ENCODE data around the gene TEX36. TPM values are rescaled to one million over a fixed set of nuclear protein-coding genes. Genes with fewer than 3 reads are reported as not detected.

The TEX36 gene
- total and polyA plus RNA-seq, 2 donors from 2014 or later = not detected

DNA sequence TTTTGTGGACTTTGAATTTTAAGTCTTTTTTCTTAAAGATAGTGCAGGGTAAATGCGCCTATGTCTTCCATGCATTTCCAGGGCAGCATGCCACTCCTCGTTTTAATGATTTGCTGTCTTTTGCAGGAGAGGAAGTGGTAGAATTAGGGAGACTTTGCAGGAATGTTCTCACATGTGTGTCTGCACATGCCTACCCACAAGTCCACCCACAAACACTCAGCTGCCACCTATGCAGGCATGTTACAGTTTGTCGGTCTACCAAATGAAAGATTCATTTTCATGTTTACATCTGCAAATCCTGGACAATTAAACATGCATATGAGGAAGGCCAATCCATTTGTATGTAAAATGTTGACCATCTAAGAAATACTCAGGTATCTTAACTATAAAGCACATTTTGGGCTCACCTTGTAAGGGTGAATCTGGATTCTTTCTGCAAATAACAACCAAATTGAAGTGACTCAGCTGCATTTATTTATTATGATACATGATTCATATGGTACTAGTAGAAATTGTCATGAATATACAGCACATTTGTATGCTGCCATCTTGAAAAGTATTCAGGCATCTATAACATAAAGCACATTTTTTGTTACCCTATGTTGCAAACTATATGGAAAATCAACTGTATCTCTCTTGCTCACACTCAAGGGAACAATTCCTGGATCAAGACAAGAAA, 4.7 kb upstream of the TEX36 start:
- TF ChIP-seq, protein P1, sequence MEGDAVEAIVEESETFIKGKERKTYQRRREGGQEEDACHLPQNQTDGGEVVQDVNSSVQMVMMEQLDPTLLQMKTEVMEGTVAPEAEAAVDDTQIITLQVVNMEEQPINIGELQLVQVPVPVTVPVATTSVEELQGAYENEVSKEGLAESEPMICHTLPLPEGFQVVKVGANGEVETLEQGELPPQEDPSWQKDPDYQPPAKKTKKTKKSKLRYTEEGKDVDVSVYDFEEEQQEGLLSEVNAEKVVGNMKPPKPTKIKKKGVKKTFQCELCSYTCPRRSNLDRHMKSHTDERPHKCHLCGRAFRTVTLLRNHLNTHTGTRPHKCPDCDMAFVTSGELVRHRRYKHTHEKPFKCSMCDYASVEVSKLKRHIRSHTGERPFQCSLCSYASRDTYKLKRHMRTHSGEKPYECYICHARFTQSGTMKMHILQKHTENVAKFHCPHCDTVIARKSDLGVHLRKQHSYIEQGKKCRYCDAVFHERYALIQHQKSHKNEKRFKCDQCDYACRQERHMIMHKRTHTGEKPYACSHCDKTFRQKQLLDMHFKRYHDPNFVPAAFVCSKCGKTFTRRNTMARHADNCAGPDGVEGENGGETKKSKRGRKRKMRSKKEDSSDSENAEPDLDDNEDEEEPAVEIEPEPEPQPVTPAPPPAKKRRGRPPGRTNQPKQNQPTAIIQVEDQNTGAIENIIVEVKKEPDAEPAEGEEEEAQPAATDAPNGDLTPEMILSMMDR (IDR thresholded peaks at IDR 0.05; ENCODE audit: borderline replicate concordance, extremely low read depth, insufficient read depth) = no peak
- Histone ChIP-seq H3K9me3 (ENCODE audit: control insufficient read depth in 2 of 3, insufficient read depth in 1 of 3, low read length in 3 of 3) (no peaks in the 10 kb centered on the region), H3K27me3 (ENCODE audit: control insufficient read depth, insufficient read depth, low read length) (no peaks in the 10 kb centered on the region), H3K27ac (ENCODE audit: low read depth in 2 of 2, low read length in 2 of 2) (no peak overlapping the region), H3K4me3 (ENCODE audit: low read length in 3 of 3) (no peak overlapping the region), H3K4me1 (ENCODE audit: control insufficient read depth in 2 of 3, insufficient read depth in 2 of 3, low read depth in 1 of 3, low read length in 3 of 3) (peaks cover 2 to 10% (median 6%) of the 10 kb centered on the region in 3 donors), H3K36me3 (ENCODE audit: control insufficient read depth in 2 of 3, insufficient read depth in 3 of 3, low read length in 3 of 3) (no peaks in the 10 kb centered on the region), H3K9ac (ENCODE audit: low read length in 3 of 3) (no peak overlapping the region)
- no peak for FAIRE-seq
- intact Hi-C loops (cut with DNase I) = no loop called here
- no peak for DNase-seq

DNA sequence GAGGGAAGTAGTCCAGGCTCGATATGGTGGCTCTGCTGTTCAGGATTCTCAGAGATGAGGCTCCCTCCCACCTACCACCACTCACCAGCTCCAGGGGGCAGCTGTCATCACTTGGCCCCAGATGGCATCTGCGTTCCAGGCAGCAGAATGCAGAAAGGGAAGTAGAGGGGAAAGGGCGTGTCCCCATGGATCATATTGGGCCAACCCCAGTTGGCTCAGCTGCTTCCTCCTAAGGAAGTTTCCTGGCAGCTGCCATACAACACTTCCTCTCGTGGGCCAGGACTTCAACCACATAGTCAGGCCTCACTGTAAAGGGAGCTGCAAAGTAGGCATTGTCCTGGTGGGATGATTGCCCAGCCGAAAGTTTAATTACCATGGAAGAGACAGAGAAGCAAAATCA, 1.6 kb upstream of the TEX36 start:
- intact Hi-C loops (cut with DNase I) = no loop called here
- H3K27me3 ChIP-seq (ENCODE audit: control insufficient read depth, insufficient read depth, low read length) = no peaks in the 10 kb centered on the region
- no peak overlapping the region for H3K9ac ChIP-seq (ENCODE audit: low read length in 3 of 3)
- H3K36me3 ChIP-seq (ENCODE audit: control insufficient read depth in 2 of 3, insufficient read depth in 3 of 3, low read length in 3 of 3) = no peaks in the 10 kb centered on the region
- H3K4me3 ChIP-seq (ENCODE audit: low read length in 3 of 3) = no peak overlapping the region
- DNase-seq (no peak), FAIRE-seq (no peak)
- no peaks in the 10 kb centered on the region for H3K4me1 ChIP-seq (ENCODE audit: control insufficient read depth in 2 of 3, insufficient read depth in 2 of 3, low read depth in 1 of 3, low read length in 3 of 3)
- no peak overlapping the region for H3K27ac ChIP-seq (ENCODE audit: low read depth in 2 of 2, low read length in 2 of 2)
- no peaks in the 10 kb centered on the region for H3K9me3 ChIP-seq (ENCODE audit: control insufficient read depth in 2 of 3, insufficient read depth in 1 of 3, low read length in 3 of 3)
- TF ChIP-seq, protein P1 (IDR thresholded peaks at IDR 0.05; ENCODE audit: borderline replicate concordance, extremely low read depth, insufficient read depth) = no peak

DNA sequence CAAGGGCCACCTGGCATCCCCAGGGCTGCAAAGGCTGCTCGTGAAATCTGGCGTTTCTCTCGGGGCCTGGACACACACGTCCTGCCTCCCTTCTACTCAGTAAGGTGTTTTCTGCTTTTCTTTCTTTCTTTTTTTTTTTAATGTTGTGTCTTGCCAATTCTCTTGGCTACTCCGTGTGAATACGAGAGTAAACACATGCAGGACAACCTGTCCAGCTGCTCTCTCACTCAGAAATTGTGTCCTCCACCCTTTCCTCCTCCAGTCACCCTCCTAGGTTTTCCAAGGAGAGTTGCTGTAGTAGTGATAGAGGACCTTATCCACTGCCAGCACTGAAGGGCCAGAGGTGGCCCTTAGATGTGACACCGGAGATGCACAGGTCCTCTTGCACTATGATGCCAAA, 858 bp upstream of the TEX36 start:
- DNase-seq (no peak), FAIRE-seq (no peak)
- H3K9me3 ChIP-seq (ENCODE audit: control insufficient read depth in 2 of 3, insufficient read depth in 1 of 3, low read length in 3 of 3) = no peaks in the 10 kb centered on the region
- intact Hi-C loops (cut with DNase I) = no loop called here
- H3K27ac ChIP-seq (ENCODE audit: low read depth in 2 of 2, low read length in 2 of 2) = no peak overlapping the region
- no peaks in the 10 kb centered on the region for H3K4me1 ChIP-seq (ENCODE audit: control insufficient read depth in 2 of 3, insufficient read depth in 2 of 3, low read depth in 1 of 3, low read length in 3 of 3)
- no peak overlapping the region for H3K4me3 ChIP-seq (ENCODE audit: low read length in 3 of 3)
- TF ChIP-seq, protein P1 (IDR thresholded peaks at IDR 0.05; ENCODE audit: borderline replicate concordance, extremely low read depth, insufficient read depth) = no peak
- no peaks in the 10 kb centered on the region for H3K27me3 ChIP-seq (ENCODE audit: control insufficient read depth, insufficient read depth, low read length)
- H3K9ac ChIP-seq (ENCODE audit: low read length in 3 of 3) = no peak overlapping the region
- no peaks in the 10 kb centered on the region for H3K36me3 ChIP-seq (ENCODE audit: control insufficient read depth in 2 of 3, insufficient read depth in 3 of 3, low read length in 3 of 3)

DNA sequence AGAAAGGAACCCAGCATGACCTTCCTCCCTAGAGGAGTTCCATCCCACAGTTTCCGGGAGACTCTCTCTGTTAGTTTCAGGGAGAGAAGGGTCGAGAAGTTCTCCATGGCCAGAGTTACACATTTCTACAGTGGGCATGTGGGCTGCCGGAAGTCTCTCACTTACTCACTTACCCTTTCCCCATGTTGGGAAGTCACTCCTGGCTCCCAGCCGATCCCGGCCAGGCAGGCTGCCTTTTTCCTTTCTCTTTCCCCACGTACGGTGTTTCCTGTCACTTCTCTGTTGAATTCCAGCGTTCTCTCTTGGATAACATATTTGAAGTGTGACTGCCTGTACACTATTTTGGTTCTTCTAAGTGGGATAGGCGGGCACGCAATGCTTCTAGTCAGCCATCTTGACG, 3.5 kb downstream of the TEX36 start:
- H3K27ac ChIP-seq (ENCODE audit: low read depth in 2 of 2, low read length in 2 of 2) = no peak overlapping the region
- FAIRE-seq (no peak), DNase-seq (no peak)
- TF ChIP-seq, protein P1 (IDR thresholded peaks at IDR 0.05; ENCODE audit: borderline replicate concordance, extremely low read depth, insufficient read depth) = no peak
- H3K9me3 ChIP-seq (ENCODE audit: control insufficient read depth in 2 of 3, insufficient read depth in 1 of 3, low read length in 3 of 3) = peaks cover 0 to 12% (median 0%) of the 10 kb centered on the region in 3 donors
- H3K9ac ChIP-seq (ENCODE audit: low read length in 3 of 3) = no peak overlapping the region
- H3K36me3 ChIP-seq (ENCODE audit: control insufficient read depth in 2 of 3, insufficient read depth in 3 of 3, low read length in 3 of 3) = no peaks in the 10 kb centered on the region
- no peak overlapping the region for H3K4me3 ChIP-seq (ENCODE audit: low read length in 3 of 3)
- no peaks in the 10 kb centered on the region for H3K4me1 ChIP-seq (ENCODE audit: control insufficient read depth in 2 of 3, insufficient read depth in 2 of 3, low read depth in 1 of 3, low read length in 3 of 3)
- intact Hi-C loops (cut with DNase I) = no loop called here
- no peaks in the 10 kb centered on the region for H3K27me3 ChIP-seq (ENCODE audit: control insufficient read depth, insufficient read depth, low read length)

All from kidney (tissue), 14 donors.